Esophagus muscularis mucosa (tissue), 3 donors: ENCODE data around the gene BAK1.

Experiments
- POLR2A ChIP-seq: fragments of 450-650 bp; IDR thresholded peaks from one replicate; pipeline ENCODE4 v1.6.1; 2017; ENCODE audit warnings: antibody characterized with exemption, moderate library complexity, mild to moderate bottlenecking, low read depth
- POLR2AphosphoS5 ChIP-seq, 2 donors: sonication (generic); formaldehyde crosslinking; IDR thresholded peaks; one replicate each; pipeline ENCODE4 v1.6.1; 2017; ENCODE audit warnings: antibody characterized with exemption in 2 of 2
- TF ChIP-seq, protein P1 (sequence below), 3 experiments: fragments of 200-600 bp in 2 of 3; fragments of 450-650 bp in 1 of 3; sonication (generic) in 2 of 3; IDR thresholded peaks; one replicate each; pipeline ENCODE4 v1.5.1; 2017 to 2019; ENCODE audit warnings: antibody characterized with exemption in 3 of 3, mild to moderate bottlenecking in 2 of 3, moderate library complexity in 1 of 3

DNA sequence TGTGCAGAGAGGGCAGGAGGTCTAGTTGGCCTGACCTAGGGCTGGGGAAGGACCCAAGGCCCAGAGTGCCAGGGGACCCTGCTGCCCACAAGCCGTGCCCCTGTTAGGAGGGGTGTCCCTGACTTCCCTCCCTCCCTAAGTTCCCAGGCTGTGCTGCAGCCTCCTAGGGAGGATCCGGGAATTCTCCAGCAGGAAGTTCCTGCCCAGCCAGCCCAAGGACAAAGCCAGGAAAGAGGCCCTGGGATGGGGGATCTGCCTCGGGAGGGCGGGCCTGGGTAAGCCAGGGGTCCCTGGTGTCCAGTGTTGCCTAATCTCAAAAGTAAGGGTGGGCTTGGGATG is 9.3 kb upstream of the BAK1 start:
- TF ChIP-seq POLR2A (no peak), POLR2AphosphoS5 (IDR thresholded peaks at IDR 0.05) (no peak)
- TF ChIP-seq, protein P1, sequence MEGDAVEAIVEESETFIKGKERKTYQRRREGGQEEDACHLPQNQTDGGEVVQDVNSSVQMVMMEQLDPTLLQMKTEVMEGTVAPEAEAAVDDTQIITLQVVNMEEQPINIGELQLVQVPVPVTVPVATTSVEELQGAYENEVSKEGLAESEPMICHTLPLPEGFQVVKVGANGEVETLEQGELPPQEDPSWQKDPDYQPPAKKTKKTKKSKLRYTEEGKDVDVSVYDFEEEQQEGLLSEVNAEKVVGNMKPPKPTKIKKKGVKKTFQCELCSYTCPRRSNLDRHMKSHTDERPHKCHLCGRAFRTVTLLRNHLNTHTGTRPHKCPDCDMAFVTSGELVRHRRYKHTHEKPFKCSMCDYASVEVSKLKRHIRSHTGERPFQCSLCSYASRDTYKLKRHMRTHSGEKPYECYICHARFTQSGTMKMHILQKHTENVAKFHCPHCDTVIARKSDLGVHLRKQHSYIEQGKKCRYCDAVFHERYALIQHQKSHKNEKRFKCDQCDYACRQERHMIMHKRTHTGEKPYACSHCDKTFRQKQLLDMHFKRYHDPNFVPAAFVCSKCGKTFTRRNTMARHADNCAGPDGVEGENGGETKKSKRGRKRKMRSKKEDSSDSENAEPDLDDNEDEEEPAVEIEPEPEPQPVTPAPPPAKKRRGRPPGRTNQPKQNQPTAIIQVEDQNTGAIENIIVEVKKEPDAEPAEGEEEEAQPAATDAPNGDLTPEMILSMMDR (IDR thresholded peaks at IDR 0.05): no peak
